ENCODE results near the gene CDC42EP2.
A peak's percentile ranks its signal among the peaks of the same experiment; 100 is the strongest.

Gene CDC42EP2

GRCh38 chr11:65298131-65298535 is 16.5 kb upstream of the CDC42EP2 start:
- no peak for DNase-seq

DNA sequence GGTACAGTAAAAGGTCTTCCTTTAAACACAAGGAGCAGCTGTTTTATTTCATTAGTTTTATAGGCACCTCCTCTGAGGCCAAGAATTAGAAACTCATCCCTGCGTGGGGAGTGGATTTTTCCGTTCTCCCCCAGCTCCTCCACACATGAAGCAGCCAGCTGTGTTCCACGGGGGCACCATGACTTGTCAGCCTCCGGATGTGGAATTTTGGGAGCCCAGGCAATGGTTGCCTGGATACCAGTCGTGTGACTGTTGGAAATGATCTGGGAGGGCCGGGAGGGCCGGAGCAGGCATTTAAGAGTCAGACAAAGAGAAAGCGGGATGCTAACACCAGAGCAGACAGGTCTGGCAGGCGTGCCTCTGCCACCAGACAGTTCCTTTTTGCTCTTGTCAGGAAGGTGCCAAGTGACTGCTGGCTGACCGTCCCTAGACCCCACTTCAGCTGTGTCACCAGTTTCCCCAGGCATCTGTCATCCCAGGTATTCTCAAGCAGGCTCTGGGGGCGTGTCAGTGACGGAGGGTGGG is 15.9 kb upstream of the CDC42EP2 start:
- no peak for DNase-seq

DNA sequence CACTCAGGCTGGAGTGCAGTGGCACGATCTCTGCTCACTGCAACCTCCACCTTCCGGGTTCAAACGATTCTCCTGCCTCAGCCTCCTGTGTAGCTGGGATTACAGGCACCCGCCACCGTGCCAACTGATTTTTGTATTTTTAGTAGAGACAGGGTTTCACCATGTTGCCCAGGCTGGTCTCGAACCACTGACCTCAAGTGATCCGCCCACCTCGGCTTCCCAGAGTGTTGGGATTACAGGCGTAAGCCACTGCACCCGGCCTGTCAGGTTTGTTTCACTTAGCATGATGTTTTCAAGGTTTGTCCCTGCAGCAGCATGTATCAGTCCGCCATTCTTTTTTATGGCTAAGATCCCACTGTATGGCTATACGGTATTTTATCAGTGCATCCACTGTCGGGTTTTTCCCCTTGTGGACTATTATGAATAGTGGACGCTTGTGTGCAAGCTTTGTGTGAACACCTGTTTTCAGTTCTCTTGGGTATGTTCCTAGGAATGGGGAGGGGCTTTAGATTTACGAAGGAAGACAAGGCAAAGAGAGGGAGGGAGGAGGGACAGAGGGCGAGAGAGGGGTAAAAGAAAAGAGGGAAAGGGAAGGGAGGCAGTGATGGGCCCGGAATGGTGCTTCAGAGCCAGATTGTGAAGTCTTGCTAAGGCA is 13.9 kb upstream of the CDC42EP2 start:
- no peak for DNase-seq

DNA sequence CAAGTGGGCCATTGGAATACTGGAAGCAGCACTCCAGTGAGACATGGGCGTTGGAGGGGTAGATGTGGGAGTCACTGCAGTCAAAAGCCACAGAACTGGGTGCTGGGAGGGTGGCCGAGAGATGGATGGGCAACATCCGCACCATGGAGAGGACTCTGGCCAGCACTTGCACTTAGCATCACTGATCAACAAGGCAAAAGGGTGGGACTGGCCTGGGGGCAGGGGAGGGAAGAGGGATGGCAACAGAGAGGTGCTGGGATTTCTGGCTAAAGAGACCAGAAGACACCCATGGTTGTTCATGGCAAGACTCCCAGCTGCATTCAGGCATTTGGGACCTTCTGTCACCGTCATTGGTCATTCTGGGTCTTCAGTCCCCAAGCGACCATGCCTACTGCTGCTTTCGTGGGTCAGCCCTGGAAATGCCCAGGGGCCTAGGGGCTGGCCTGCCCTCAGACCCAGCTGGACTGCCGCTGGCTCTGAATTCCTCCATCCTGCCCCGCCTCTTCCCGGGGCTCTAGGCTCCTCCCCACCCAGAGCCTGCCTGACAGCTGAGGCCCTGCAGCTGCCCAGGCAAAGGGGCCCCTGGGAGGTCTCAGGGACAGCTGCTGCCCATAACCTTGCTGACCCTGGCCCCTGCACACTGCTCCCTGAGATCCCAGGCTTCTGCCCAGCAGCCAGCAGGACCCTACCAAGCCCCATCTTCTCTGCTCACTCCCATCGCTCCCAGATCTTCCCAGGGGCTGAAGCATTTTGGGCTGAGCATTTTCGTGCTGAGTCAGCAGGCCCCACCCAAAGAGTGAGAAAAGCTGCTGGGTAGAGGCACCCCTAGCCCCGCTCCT is 13.0 kb upstream of the CDC42EP2 start:
- no peak for DNase-seq

GRCh38 chr11:65303555-65303954 is 11.1 kb upstream of the CDC42EP2 start:
- no peak for DNase-seq

DNA sequence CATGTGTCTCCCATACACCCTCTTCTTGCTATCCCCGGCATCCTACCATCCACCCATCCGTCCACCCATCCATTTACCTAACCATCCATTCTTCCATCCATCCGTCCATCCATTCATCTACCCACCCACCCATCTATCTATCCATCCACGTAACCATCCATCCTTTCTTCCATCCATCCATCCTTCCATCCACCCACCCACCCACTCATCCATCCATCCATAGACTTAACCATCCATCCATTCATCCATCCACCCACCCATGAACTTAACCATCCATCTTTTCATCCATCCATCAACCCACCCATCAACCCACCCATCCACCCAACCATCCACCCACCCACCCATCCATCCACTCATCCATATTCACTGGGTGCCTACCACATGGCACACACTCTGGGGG is 10.6 kb upstream of the CDC42EP2 start:
- no peak for DNase-seq

DNA sequence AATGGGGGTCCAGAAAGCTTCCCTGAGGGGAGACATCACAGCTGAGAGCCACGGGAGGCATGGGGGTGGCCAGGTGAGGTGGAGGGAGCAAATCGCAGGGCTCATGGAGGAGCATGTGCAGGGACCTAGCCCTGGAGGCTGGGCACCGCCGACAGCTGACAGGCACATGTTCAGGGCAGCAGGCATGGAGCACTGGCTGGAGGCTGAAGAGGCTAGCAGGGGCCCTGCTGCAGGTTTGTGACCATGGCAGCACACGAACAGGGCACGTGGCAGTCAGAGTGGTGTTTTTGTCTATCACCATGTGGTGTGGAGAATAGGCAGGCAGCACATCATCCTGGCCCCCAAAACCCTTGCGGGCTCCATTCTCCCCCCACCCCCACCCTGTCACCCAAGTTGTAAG is 10.1 kb upstream of the CDC42EP2 start:
- DNase-seq = no peak

DNA sequence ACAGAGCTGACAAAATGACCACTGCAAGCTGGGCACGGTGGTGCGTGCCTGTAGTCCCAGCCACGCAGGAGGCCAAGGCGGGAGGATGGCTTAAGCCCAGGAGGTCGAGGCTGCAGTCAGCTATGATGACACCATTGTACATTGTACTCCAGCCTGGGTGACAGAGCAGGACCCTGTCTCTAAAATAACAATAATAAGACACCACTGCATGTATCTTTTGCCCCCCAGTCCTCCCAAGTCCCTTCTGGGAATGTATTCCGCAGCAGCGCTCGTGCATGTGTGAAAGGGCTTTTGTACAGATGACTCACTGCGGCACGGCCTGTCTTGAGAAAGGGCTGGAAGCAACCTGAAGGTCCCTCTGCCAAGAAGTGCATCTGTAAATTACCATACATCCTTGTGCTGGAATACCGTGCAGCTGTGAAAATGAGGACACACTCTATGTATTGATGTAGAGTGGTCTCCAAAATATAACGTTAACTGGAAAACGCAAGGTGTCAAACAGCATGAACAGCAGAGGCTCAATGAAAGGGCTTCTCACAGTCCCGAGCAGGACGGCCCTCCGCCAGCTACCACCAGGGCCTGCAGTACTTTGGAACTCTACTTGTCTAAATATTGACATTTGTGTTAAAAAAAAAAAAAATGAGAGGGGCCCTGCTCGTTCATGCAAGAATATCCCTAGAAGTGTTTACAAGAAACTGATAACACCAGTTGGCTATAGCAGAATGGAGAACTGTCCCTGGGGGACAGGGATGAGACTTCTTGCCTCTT is 9.0 kb upstream of the CDC42EP2 start:
- DNase-seq = no peak

DNA sequence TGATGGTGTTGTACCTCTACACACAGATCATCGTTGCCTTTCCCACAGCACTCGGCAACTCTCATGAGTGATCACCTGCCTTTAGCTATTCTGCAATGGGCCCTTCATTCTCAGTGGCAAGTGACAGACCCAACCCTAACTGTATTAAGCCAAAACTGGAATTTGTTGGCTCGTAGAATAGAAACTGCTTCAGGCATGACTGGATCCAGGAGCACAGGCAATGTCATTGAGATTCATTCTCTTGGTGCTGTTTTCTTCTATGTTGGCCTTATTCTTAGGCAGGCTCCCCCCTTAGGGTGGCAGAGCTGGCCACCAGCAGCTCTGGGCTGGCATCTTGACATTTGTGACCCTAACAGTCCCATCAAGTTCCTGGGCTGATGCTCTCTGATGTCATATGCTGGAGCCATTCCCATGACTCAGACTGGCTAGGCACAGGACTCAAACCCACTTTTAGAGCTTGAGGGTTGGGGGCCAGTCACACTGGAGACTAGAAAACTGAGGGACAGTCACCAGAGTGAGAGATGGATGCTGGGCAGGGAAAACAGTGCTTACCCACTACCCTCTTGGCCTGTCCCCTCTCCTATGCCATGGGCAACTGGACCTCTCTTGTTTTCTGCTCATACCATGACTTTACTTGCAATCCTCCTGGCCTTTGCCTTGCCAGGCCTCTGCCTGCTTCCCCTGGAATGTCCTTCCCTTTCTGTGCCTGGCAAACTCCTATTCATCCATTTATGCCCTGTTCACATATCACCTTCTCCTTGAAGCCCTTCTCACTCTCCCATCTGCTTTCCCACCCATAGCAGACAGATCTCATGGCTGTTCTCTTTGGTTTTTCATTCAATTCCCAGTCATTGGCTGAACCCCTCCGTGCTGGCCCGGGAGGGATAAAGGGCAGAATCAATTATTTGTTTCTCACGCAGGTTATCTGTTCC is 7.1 kb upstream of the CDC42EP2 start:
- DNase-seq = no peak

DNA sequence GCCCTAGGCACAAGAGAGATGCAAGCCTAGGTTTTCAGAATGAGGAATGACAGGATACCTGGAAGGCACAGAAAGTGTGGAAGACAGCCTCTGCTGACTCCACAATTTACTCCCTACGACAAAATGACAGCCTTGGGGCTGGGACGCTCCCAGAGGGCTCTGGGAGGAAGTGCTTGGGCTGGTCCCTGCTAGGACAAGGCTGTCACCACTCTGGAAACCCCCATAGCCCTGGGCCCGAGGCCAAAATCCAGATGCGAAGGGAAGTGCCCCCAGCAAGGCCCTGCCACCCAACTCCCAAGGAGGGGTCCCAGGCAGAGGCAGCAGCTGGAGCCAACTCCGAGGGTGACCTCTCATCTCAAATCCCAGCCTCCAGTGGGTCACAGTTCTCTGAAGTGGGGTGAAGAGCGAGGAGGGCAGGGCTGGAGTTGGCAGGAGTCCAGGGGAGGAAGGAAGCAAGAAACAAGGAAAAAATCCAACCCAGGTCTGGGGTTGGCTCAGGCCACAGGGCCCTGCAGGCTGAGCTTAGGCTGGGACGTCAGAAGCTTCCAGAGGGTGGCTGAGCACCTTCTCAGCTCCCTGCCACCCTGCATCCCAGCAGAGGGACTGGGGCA is 6.3 kb upstream of the CDC42EP2 start:
- DNase-seq = no peak

- no peak for DNase-seq
Measured at GRCh38 chr11:65309006-65309405, 5.7 kb upstream of the CDC42EP2 start.

DNA sequence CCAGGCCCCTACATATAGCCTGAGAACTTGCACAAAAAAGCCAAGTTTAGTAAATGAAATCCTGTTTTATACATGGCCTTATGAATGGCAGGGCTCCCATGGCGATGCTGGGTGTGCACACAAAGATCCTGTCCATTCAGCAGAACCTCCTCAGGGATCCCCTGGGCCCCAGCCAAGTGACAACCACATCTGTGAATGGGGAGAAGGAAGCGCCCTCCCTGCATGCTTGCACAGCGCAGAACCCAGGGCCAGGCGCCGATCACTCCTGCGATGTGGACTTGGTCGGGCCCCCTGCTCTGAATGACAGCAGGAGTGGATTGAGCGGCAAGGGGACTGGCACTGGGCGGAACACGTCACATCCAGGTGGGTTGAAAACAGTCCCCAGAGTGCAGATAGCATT is 4.5 kb upstream of the CDC42EP2 start:
- no peak for DNase-seq

- DNase-seq = no peak
Measured at GRCh38 chr11:65310736-65311135, 3.9 kb upstream of the CDC42EP2 start.

DNA sequence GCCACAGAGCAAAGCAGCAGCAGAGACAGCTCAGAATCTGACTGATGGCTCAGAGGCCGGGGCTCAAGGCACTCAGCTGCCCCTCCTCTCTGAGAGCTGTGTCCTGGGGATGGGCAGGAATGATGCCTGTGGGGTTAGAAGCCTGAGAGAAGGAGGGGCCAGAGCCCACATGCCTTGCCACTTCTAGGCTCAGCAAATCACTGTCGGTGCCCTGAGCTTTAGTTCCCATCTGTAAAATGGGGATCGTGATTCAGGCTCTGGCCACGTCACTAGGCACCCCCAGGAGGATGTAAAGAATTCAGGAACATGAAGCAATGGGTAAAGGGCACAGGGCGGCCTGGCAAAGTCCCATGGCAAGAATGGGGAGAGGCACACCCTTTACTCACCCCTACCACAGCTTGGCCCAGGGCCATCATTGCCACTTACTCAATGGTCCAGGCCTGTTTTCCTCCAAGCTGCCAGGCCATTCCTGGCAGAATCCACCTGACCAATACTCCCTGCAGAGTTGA is 3.4 kb upstream of the CDC42EP2 start:
- DNase-seq = no peak

- peak; percentile 92 for DNase-seq
Measured at GRCh38 chr11:65315204-65315865, 669 bp downstream of the CDC42EP2 start.

DNA sequence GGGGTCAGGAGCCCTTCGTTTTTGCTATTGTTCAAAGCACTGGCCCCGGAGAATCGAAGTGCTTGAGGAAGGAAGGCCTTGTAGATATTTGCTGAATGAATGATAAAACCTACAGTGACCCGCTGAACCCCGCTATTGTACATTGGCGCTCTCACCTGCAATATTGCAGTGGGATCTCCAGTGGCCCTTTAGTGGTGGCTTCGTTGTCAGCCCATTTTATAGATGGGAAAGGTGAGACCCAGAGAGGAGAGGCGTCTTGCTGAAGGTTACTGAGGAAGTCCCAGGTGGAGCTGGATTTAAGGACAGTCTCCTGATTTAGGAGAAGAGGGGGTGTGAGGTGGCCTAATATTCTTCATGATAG is 1.2 kb downstream of the CDC42EP2 start:
- DNase-seq = no peak

- DNase-seq = no peak
Measured at GRCh38 chr11:65316227-65317024, 1.8 kb downstream of the CDC42EP2 start.

- no peak for DNase-seq
Measured at GRCh38 chr11:65317025-65317786, 2.5 kb downstream of the CDC42EP2 start.

- DNase-seq = no peak
Measured at GRCh38 chr11:65320386-65321075, 5.9 kb downstream of the CDC42EP2 start.
